ENCODE data around the gene DMBT1.

DNA sequence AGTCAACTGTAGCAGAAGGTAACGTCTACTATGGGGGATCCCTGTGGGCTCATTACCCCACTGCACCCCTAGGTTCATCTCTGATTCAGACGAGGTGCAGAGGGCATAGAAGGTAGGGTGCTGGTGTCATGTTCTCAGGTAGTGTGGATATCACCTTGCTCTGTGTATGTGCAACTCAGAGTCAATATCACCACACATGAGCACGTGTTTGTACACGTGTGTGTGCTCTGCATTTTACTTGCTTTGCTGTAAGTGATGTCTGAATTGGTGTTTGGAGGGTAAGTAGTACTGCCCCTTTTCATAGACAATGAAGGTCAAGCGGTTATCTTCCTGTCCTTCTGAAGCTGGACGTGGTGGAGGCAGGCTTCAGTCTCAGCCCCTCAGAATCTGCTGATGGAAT, 10.4 kb downstream of the DMBT1 start:
- TF ChIP-seq, protein P1, sequence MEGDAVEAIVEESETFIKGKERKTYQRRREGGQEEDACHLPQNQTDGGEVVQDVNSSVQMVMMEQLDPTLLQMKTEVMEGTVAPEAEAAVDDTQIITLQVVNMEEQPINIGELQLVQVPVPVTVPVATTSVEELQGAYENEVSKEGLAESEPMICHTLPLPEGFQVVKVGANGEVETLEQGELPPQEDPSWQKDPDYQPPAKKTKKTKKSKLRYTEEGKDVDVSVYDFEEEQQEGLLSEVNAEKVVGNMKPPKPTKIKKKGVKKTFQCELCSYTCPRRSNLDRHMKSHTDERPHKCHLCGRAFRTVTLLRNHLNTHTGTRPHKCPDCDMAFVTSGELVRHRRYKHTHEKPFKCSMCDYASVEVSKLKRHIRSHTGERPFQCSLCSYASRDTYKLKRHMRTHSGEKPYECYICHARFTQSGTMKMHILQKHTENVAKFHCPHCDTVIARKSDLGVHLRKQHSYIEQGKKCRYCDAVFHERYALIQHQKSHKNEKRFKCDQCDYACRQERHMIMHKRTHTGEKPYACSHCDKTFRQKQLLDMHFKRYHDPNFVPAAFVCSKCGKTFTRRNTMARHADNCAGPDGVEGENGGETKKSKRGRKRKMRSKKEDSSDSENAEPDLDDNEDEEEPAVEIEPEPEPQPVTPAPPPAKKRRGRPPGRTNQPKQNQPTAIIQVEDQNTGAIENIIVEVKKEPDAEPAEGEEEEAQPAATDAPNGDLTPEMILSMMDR (IDR thresholded peaks at IDR 0.05; ENCODE audit: low read depth, low read length) = no peak
- no peak for TF ChIP-seq EZH2phosphoT487 (IDR thresholded peaks at IDR 0.05; ENCODE audit: low read depth)

Measured in OCI-LY3 (cell line).